SK-N-SH treated with all-trans-retinoic acid at 6 μM for 48 hours (cell line): ENCODE data around the gene NPAS2.

Source experiments
- BACH2 ChIP-seq: fragments of 250-450 bp; sonication (Bioruptor Pico); IDR thresholded peaks from 2 replicates; pipeline ENCODE4 v1.9.0; 2021; ENCODE audit warnings: mild to moderate bottlenecking, borderline replicate concordance
- GLIS3 ChIP-seq: fragments of 250-450 bp; sonication (Bioruptor Pico); IDR thresholded peaks from 2 replicates; pipeline ENCODE4 v1.5.0; 2020; ENCODE audit warnings: mild to moderate bottlenecking, moderate library complexity
- OSR1 ChIP-seq: fragments of 250-450 bp; sonication (Bioruptor Pico); IDR thresholded peaks from 2 replicates; pipeline ENCODE4 v1.8.0; 2022; ENCODE audit warnings: moderate library complexity, mild to moderate bottlenecking, inconsistent platforms
- RARB ChIP-seq: fragments of 250-450 bp; sonication (Bioruptor Pico); IDR thresholded peaks from 2 replicates; pipeline ENCODE4 v1.8.0; 2021; ENCODE audit warnings: mild to moderate bottlenecking, moderate library complexity
- SNAI2 ChIP-seq: fragments of 250-450 bp; sonication (Bioruptor Pico); IDR thresholded peaks from 2 replicates; pipeline ENCODE4 v1.5.0; 2020; ENCODE audit warnings: mild to moderate bottlenecking, moderate library complexity
- TOX ChIP-seq: fragments of 250-450 bp; sonication (Bioruptor Pico); IDR thresholded peaks from 2 replicates; pipeline ENCODE4 v1.8.0; 2021; ENCODE audit warnings: mild to moderate bottlenecking, moderate library complexity, borderline replicate concordance
- ZC3H10 ChIP-seq: fragments of 250-450 bp; sonication (Bioruptor Pico); IDR thresholded peaks from 2 replicates; pipeline ENCODE4 v1.5.1; 2021; ENCODE audit warnings: mild to moderate bottlenecking, moderate library complexity
- ZFP3 ChIP-seq: fragments of 250-450 bp; sonication (Bioruptor Pico); IDR thresholded peaks from 2 replicates; pipeline ENCODE4 v1.5.0; 2020; ENCODE audit warnings: mild to moderate bottlenecking, moderate library complexity
- ZNF8 ChIP-seq: fragments of 450-650 bp; formaldehyde crosslinking; IDR thresholded peaks from 2 replicates; pipeline ENCODE4 v1.5.0; 2020; ENCODE audit warnings: mild to moderate bottlenecking, moderate library complexity
- TF ChIP-seq, protein P1 (sequence below): fragments of 250-450 bp; sonication (Bioruptor Pico); IDR thresholded peaks from 2 replicates; pipeline ENCODE4 v1.5.1; 2020; ENCODE audit warnings: low read depth, mild to moderate bottlenecking, moderate library complexity
- TF ChIP-seq, protein P2 (sequence below): fragments of 250-450 bp; sonication (Bioruptor Pico); IDR thresholded peaks from 2 replicates; pipeline ENCODE4 v1.5.1; 2021; ENCODE audit warnings: mild to moderate bottlenecking, moderate library complexity
- TF ChIP-seq, protein P3 (sequence below): fragments of 250-450 bp; sonication (Bioruptor Pico); IDR thresholded peaks from 2 replicates; pipeline ENCODE4 v1.8.0; 2020; ENCODE audit warnings: mild to moderate bottlenecking, moderate library complexity, borderline replicate concordance

DNA sequence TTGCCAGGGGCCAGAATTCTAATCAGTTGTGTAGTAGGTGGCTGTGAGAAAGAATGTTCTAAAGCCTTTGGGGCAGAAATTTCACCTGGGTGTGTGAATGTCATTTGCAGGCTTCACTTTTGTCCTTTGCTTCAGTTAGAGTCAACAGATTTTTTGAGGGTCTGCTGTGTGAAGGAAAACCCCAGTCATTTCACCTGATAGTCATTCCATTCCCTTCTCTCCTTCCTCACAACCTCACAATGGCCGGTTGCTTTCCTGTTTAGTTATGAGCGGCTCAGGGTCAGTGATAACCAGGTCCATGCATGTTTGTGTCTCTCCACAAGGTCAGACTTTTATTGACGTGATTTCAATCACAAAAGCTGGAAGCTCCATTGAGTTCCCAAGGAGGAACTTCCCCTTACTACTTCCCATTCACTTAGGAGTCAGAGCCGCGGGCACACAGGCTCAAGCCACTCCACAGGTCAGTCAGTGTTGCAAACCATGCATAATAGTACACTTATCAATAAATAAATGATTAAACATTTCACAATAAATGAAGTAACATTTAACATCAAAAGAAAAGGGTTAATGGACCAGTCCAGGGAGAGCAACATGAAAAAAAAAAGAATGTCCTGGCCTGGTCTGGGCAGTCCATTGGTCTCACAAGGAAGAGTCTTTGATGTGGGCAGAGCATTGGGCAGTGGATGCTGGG, 74.3 kb downstream of the NPAS2 start:
- TF ChIP-seq TOX (CRISPR knock-in tag): no peak
- no peak for TF ChIP-seq OSR1 (CRISPR knock-in tag)
- TF ChIP-seq ZFP3 (CRISPR knock-in tag): no peak
- no peak for TF ChIP-seq RARB (CRISPR knock-in tag)
- TF ChIP-seq, protein P1, sequence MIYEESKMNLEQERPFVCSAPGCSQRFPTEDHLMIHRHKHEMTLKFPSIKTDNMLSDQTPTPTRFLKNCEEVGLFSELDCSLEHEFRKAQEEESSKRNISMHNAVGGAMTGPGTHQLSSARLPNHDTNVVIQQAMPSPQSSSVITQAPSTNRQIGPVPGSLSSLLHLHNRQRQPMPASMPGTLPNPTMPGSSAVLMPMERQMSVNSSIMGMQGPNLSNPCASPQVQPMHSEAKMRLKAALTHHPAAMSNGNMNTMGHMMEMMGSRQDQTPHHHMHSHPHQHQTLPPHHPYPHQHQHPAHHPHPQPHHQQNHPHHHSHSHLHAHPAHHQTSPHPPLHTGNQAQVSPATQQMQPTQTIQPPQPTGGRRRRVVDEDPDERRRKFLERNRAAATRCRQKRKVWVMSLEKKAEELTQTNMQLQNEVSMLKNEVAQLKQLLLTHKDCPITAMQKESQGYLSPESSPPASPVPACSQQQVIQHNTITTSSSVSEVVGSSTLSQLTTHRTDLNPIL (CRISPR knock-in tag): no peak
- TF ChIP-seq BACH2 (CRISPR knock-in tag): no peak
- no peak for TF ChIP-seq ZNF8 (CRISPR knock-in tag)
- TF ChIP-seq, protein P2, sequence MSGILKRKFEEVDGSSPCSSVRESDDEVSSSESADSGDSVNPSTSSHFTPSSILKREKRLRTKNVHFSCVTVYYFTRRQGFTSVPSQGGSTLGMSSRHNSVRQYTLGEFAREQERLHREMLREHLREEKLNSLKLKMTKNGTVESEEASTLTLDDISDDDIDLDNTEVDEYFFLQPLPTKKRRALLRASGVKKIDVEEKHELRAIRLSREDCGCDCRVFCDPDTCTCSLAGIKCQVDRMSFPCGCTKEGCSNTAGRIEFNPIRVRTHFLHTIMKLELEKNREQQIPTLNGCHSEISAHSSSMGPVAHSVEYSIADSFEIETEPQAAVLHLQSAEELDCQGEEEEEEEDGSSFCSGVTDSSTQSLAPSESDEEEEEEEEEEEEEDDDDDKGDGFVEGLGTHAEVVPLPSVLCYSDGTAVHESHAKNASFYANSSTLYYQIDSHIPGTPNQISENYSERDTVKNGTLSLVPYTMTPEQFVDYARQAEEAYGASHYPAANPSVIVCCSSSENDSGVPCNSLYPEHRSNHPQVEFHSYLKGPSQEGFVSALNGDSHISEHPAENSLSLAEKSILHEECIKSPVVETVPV (CRISPR knock-in tag): no peak
- TF ChIP-seq, protein P3, sequence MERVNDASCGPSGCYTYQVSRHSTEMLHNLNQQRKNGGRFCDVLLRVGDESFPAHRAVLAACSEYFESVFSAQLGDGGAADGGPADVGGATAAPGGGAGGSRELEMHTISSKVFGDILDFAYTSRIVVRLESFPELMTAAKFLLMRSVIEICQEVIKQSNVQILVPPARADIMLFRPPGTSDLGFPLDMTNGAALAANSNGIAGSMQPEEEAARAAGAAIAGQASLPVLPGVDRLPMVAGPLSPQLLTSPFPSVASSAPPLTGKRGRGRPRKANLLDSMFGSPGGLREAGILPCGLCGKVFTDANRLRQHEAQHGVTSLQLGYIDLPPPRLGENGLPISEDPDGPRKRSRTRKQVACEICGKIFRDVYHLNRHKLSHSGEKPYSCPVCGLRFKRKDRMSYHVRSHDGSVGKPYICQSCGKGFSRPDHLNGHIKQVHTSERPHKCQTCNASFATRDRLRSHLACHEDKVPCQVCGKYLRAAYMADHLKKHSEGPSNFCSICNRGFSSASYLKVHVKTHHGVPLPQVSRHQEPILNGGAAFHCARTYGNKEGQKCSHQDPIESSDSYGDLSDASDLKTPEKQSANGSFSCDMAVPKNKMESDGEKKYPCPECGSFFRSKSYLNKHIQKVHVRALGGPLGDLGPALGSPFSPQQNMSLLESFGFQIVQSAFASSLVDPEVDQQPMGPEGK (CRISPR knock-in tag): no peak
- no peak for TF ChIP-seq ZC3H10 (CRISPR knock-in tag)
- TF ChIP-seq GLIS3 (CRISPR knock-in tag): no peak
- TF ChIP-seq SNAI2 (CRISPR knock-in tag): no peak
